Hepatocyte (in vitro differentiated cells): ENCODE measurements around the gene SBK2.

ENCODE experiments used
- EZH2 ChIP-seq: fragments of 200-600 bp; sonication (generic); IDR thresholded peaks from 2 replicates; pipeline ENCODE4 v1.6.1; 2016; ENCODE audit warnings: antibody characterized with exemption, mild to moderate bottlenecking, borderline replicate concordance
- EZH2phosphoT487 ChIP-seq: fragments of 200-600 bp; sonication (generic); IDR thresholded peaks from one replicate; pipeline ENCODE4 v1.6.1; 2018; ENCODE audit warnings: antibody characterized with exemption, mild to moderate bottlenecking, low read depth, moderate library complexity; ENCODE audit not compliant: unreplicated experiment, severe bottlenecking
- TF ChIP-seq, protein P1 (sequence below): fragments of 200-600 bp; sonication (generic); IDR thresholded peaks from 2 replicates; pipeline ENCODE4 v1.5.1; 2016; ENCODE audit warnings: antibody characterized with exemption, mild to moderate bottlenecking; ENCODE audit not compliant: poor library complexity

DNA sequence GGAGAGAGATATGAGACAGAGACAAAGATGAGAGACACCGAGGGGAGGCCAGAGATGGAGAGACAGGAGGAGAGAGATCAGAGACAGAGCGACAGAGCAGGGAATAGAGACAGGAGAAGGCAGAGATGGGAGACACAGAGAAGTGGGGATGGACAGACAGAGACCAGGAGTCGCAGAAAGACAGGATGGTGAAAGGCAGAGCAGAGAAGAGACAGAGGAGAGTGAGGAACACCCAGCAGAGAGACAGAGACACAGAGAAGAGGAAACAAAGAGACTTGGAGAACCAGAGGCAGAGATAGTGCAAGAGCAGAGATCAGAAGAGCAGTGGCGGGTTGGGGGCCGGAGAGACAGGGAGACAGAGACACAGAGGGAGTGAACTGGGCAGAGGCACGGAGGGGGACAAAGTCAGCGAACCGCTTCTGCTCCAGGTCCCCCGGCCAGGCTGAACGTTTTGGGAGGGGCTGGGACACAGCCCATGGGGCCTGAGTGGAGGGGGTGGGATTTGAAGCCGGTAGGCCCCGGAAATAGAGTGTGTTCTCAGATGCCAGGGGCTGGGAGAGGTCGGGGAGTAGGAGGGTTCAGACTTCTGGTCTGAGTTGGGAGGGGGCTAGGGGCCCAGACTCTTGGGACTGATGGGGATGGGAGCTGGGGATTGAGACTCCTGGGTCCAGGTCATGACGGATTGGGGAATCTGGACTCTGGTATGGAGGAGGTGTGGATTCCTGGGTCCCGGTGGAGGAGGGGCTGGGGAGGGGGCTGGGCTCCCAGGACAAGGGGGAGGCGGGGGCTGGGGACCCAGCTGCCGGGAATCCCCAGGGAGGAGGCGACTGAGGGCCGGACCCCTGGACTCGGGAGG lies 43.1 kb upstream of the SBK2 start:
- TF ChIP-seq, protein P1, sequence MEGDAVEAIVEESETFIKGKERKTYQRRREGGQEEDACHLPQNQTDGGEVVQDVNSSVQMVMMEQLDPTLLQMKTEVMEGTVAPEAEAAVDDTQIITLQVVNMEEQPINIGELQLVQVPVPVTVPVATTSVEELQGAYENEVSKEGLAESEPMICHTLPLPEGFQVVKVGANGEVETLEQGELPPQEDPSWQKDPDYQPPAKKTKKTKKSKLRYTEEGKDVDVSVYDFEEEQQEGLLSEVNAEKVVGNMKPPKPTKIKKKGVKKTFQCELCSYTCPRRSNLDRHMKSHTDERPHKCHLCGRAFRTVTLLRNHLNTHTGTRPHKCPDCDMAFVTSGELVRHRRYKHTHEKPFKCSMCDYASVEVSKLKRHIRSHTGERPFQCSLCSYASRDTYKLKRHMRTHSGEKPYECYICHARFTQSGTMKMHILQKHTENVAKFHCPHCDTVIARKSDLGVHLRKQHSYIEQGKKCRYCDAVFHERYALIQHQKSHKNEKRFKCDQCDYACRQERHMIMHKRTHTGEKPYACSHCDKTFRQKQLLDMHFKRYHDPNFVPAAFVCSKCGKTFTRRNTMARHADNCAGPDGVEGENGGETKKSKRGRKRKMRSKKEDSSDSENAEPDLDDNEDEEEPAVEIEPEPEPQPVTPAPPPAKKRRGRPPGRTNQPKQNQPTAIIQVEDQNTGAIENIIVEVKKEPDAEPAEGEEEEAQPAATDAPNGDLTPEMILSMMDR: no peak
- TF ChIP-seq EZH2 (no peak), EZH2phosphoT487 (no peak)
